CD4-positive, alpha-beta T cell treated with Interferon alpha-2 for 1 hour (primary cell): Measurements from ENCODE around the gene C11orf54.
"Not testable (repeated sequence)": the region's sequence is repeated elsewhere in the genome, so short reads cannot be mapped to it uniquely, and the experiment has no call there.

Experiments
- DNase-seq, 2 donors: peaks; one replicate each; pipeline ENCODE4 v3.0.0-alpha.2; 2020 to 2022

The C11orf54 gene

DNA sequence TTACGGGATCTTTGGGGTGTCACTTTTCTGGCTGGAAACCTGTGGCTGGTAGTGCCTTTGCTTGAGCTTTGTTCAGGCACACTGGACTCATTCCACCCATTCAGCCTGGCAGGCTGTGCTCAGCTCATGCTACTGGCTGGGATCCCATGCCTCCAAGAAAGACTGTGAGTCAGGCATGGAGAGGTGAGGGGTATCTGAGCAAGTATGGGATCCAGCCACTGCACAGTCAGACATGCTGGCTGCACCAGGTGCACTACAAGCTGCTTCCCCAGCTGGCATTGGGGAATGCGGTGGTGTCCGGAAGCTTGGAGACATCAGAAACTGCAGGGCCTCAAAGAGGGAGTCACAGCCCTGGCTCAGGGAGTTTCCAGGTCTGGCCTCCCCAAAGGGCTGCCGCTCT lies 30.7 kb downstream of the C11orf54 start:
- DNase-seq: no peak

DNA sequence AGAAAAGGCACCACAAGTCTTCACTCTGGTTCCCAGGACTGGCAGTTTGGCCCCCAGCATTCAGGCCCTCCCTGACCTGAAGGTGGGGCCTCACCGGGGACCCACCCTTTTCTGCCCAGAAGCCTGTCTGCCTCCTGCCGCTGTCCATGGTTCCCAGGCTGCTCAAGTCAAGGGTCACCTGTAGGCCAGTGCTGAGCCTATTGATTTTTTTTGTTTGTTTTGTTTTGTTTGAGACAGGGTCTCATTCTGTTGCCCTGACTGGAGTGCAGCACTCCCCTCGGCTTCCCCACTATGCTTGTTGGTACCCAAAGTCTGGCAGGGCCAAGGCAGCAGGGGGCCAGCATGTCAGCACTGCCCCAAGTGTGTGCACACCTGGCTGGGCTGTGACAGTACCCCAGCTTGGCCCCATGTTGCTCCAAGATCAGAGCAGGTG lies 31.6 kb downstream of the C11orf54 start:
- no peak for DNase-seq

DNA sequence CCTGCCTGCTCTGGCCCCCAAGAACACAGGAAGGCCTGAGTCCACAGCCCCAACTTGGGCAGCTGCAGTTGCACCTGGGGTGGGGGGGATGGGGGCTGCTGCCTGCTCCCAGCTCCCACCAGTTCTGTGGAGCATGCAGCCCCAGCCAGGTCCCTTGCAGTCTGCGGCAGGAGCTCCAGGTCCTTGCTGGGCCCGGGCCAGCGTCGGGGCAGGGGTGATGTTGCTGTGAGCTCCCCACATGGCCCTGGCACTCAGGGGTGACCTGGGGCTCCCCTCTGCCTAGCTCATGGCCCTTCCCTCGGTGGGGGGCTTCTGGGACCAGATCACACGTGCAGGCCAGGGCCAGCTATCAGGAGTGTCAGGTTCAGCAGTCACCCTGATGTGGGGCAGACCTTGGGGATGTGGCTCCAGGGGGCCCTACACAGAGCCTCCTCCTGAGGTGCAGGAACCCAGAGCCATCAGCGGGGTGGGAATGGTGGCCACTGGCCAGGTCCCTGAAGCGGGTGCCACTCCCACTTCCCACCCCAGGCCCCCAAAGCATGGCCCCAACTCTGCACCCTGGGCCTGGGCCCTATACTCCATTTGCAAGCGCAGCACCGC lies 32.2 kb downstream of the C11orf54 start:
- DNase-seq: no peak

DNA sequence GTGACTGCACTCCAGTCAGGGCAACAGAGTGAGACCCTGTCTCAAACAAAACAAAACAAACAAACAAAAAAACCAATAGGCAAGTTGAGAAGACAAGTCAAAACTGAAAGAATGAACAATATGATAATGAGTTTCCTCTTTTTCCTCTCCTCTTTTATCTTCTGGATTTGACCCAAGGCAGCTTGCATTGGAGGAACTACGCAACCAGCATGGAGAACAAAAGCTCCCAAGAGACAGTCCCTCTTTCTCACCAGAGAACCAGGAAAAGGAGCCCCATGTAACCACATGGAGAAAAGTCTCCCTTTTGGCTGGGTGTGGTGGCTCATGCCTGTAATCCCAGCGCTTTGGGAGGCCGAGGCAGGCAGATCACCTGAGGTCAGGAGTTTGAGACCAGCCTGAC lies 33.1 kb downstream of the C11orf54 start:
- DNase-seq: not testable (repeated sequence)

DNA sequence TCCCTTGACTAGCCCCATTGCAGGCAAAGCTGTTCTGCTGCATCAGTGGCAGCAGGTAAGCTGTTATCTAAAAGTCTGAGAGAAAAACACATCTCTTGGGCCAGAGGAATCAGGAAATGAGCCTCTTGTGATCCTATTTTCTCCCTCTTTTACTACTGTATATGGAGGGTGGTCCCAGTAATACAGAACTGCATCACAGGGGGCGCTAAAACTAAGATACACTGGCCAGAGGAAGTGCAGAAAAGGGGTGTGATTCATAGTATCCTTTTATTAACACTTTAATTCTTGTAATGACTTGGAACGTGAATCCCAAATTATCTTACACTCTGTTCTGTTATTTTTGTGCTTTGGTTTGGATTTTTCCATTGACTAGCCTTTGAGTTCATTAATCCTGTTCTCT lies 33.8 kb downstream of the C11orf54 start:
- no peak for DNase-seq

DNA sequence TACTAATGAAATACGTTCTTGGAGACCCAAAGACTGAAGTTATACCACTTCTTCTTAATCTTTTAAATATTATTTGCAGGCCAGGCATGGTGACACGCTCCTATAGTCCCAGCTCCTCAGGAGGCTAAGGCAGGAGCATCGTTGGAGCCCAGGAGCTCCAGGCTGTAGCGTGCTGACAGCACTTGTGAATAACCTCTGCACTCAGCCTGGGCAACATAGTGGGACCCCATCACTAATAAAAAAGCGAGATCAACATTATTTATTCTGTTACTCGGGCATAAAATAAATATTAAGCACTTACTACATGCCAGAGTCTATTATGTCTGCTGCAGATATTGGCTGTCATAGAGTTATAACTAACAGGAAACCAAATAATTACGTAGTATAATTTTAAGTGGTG lies 41.9 kb downstream of the C11orf54 start:
- DNase-seq: no peak

DNA sequence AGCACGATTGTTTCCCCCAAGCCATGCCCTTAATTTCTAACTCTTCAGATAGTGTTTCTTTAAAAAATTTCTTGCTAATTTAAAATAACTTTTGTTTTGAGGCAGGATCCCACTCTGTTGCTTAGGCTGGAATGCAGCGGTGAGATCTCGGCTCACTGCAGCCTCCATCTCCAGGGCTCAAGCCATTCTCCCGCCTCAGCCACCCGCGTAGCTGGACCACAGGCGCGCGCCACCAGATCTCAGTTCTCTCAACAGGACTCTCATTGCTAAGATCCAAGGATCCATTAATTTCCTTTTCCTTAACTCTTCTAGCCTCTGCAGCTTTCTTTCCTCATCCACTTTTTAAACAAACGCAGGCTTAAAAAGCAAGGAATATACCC lies 42.3 kb downstream of the C11orf54 start:
- DNase-seq: no peak

DNA sequence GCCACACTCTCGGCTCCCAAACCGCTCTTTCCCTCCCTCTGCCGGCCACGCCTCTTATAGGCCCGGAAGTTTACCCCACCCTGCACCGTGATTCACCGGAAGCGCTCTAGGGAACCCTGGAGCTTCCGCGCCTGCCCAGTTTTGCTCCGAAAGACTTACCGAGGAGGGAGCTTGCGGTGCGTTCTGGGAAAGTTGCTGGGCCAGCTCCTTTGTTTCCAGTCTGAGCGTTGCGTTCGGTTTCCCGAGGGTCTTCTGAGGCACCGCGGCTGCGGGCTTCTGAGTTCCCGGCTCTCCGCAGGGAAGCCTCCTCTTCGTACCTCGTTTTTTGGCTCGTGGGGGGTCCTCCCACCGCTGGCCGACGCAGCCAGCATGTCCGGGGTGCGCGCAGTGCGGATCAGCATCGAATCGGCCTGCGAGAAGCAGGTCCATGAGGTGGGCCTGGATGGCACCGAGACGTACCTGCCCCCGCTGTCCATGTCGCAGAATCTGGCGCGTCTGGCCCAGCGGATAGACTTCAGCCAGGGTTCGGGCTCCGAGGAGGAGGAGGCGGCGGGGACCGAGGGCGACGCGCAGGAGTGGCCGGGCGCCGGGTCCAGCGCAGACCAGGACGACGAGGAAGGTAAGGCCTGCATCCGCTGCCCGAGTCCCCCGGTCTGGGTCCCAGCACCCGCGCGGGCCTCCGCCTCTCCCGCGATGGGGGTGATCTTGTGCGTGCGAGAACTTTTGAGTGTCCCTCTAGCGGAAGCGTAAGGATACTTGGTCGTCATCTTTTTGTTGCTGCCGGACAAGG lies 42.9 kb downstream of the C11orf54 start, which contains the start of gene MED17:
MED17 (plus strand) TSS at position 138 of the 790 bp plus-strand sequence; CDS start at position 370, 232 bp downstream.
- DNase-seq: peak; percentile 85 to 88

DNA sequence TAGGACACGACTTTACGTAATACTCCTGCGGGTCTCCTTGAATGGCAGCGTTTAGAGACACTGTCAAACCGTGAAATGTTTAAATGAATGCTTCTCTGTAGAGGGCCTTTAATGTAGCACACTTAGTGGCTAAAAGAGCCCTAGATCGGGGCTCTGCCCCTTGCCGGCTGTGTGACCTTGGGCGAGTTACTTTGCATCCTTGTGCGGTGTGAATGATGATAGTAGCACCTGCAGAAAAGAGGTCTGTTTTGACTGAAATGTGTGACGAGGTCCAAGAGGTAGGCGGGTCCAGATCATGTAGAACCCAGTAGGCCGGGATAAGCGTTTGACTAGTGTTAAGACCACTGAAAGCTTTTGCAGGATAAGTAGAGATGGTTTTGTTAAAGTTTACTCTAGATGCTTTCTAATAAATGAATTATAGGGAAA lies 43.5 kb downstream of the C11orf54 start:
- no peak for DNase-seq

DNA sequence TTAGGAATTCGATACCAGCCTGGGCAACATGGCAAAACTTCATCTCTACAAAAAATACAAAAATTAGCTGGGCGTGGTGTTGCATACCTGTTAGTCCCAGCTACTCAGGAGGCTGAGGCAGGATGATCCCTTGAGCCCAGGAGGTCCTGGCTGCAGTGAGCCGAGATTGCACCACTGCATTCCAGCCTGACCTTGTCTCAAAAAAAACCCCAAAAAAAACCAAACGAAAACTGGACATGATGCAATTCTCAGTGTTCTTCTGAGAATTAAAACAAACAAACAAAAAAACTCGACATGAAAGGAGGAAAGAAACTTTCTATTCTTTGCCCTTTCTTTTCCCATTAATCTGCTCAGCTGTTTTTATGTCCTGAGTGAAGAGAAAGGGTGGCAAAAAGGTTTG lies 50.0 kb downstream of the C11orf54 start:
- no peak for DNase-seq

DNA sequence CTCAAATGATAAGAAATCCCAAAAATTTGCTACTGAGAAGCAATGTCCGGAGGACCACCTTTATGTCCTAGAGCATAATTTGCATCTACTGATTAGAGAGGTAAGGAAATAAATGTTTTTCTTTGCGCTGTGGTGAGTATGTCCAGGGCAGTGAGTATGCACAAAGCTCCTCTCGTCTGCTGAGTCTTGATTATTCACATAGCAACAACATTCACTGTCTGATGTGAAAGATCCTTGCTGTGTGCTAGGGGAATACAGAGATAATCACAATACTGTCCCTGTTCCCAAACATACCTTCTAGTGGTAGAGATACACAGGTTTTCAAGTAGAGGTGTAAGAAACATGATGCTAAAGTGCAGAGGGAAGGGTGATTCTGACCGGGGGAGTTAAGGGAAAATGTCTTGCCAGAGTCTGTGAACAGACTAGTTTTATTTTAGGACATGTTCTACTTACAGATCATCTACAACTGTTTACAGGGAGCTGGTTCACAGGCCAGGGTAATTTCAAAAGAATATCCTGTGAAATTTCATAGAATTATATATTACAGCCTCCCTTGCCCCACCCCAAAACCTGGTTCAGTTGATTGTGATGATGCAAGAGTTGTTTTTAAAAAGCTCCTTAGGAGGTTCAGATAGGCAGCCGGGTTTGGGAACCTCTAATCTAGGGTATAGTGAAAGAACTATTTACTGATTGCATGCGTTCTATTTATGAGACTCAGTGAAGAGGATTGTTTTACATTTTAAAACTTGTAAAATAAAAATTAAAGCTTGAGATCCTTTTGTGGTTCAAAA lies 55.2 kb downstream of the C11orf54 start:
- DNase-seq: no peak

DNA sequence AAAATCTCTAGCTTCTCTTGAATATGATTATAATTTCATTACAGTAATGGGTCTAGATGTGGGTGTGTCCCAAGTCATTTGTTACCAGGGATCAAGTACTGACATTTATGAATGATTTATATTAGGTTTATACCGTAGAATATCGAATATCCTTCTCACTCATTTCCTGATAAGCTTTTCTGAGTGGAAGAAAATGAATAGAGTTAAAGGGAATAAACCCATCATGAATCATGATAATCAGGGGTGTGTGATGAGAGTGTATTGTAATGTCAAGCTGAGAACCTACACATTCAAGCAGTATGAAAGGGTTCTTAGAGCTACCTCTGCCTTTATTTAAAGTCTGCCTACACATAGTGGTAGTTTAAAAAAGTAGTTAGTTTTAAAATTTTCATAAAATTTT lies 59.9 kb downstream of the C11orf54 start:
- DNase-seq: no peak

DNA sequence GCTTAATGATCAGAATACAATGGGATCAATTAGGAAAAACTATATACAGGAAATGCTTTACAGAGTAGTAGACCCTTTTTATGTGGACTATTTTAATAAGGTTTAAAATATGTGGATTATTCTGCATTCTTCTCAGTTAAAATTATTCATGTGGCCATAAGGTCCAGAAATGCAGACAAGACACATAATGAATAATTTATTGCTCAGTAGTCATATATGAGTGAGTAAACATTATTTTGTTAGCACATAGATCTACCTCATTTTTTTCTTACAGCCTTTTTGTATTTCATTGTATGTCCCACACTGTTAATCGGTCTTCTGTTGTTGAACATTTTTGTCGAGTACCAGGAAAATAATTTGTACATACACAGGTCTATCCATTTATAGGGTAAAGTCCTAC lies 63.4 kb downstream of the C11orf54 start:
- DNase-seq: no peak

DNA sequence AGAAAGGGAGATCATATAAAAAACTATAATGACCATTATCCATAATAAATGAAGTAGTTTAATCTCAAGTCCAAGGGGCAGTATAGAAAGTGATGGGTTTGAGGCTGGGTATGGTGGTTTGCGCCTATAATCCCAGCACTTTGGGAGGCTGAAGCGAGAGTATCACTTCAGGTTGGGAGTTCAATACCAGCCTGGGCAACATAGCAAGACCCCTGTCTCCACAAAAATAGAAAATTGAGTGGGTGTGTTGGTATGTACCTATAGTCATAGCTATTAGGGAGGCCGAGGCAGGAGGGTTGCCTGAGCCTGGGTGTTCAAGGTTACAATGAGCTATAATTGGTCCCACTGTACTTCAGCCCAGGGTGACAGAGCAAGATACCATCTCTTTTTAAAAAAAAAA lies 66.5 kb downstream of the C11orf54 start:
- DNase-seq: no peak

DNA sequence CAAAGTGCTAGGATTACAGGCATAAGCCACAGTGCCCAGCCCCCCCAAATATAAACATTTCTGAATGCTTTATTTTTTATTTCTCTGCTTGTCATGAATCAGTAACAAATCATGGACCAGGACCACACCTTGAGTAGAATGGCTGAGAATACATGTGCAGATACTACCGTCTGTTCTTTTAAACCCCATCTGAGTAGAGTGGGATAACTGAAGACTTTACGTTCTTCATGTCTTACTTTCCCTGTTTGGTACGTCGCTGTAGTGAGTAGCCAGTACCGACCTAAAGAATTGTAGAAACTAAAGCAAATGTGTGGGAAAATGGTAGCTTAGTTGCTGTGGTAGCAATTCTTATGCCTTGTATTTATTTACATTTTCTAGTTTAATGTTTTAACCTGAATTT lies 72.5 kb downstream of the C11orf54 start:
- DNase-seq: no peak
